HG03175 (cell line): ENCODE results near the gene OXCT2.
"Not testable (repeated sequence)": the region's sequence is repeated elsewhere in the genome, so short reads cannot be mapped to it uniquely, and the experiment has no call there.

ENCODE experiments used
- ATAC-seq: cut with Tn5 transposase; IDR thresholded peaks from one replicate; pipeline ENCODE4 v1.9.1; 2021; ENCODE audit warnings: mild to moderate bottlenecking, moderate library complexity; ENCODE audit not compliant: unreplicated experiment

OXCT2 gene

GRCh38 chr1:39763619-39764374, 7.4 kb downstream of the OXCT2 start:
- not testable (repeated sequence) for ATAC-seq

GRCh38 chr1:39762550-39763540, 8.3 kb downstream of the OXCT2 start:
- ATAC-seq: no peak

- ATAC-seq: no peak
Measured at GRCh38 chr1:39761557-39762260, 9.4 kb downstream of the OXCT2 start.

DNA sequence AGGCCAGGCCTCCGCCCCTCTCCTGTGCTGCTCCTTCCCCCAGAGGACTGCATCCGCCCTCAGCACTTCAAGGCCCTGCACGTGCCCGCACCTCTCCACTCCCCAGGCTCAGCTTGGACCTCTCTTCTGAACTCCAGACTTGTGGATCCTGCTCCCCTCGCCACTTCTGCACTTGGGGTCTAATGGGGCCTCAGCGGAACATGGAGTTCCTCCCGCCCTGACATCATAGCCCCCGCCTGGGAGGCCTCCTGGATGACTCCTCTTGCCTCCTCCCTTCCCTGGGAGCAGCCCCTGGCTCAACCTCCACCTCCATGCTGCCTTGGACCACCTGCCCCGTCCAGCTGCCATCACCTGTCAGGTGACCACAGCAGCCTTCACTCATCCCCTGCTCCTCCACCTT, 10.1 kb downstream of the OXCT2 start:
- ATAC-seq: no peak

GRCh38 chr1:39760074-39761008, 10.8 kb downstream of the OXCT2 start:
- no peak for ATAC-seq

GRCh38 chr1:39759436-39759726, 11.8 kb downstream of the OXCT2 start:
- no peak for ATAC-seq

DNA sequence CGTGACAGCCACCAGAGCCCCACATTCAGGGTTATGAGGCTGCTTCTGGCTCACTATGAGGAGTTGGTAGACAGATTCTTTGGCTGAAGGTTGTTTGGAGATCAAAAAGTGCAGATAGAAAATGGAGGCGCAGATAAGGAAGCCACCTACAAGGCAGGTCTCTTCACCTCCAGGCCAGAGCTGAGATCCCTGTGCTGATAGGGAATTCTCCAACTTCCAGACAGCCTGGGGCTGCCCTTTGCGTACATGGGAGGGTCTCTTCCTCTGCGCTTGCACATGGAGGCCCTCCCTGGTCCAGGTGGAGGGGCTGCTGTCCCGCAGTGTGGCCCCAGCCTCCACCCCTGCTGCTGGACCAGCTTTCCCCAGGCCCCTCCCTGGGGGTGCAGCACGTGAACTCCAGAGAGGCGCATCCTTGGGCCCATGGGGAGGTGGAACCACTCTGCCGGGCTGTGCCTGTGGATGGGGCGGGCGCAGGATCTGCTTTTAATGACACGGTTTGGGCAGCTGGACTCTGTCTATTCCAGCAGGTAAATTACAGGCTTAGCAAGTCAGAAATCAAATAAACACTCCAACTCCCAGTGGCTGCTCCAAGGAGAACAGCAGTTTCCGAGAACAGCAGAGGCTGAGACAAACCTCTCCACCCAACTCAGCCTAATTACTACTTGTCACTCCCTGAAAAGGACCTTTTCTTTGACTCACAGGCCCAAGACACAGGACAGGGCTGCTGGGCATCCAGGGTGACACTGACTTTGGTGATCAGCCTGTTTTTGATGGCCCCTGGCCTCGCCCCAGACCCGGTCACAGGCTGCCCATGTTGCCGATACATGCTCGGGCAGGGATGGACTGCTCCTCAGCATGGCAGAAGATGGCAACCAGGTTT, 12.4 kb downstream of the OXCT2 start:
- ATAC-seq: no peak

GRCh38 chr1:39757501-39757900, 13.6 kb downstream of the OXCT2 start:
- no peak for ATAC-seq

DNA sequence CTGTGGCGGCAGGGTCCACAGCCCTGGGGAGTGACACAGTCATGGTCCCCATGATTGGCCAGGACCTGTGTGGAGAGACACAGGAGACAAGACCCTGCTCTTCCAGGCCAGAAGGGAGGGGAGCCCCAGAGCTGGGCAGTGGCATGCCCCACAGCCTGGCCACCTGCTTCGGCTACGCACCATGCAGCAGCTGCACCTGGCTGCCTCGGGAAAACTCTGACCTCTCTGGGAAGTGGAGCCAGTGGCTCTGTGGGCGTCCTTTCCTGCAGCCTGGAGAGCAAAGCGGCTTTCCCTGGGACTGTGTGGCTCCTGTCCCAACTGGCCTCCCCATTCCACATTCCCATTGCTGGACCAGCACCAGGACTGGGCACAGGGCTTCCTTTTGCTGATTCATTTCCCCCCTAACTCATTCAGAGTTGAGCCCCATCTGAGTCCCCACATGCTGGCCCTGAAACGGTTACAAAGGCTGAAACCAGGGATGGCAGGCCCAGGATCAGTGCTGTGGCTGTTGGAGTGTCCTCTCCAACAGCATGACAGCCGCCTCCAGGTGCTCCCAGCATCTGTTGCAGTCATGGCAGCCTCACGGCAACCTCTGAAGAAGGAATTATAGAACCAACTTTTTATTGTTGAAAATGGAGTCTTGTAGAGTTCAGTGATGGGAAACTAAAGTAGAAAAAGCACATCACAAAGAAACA, 15.0 kb downstream of the OXCT2 start:
- no peak for ATAC-seq

- no peak for ATAC-seq
Measured at GRCh38 chr1:39754906-39755504, 16.1 kb downstream of the OXCT2 start.

- no peak for ATAC-seq
Measured at GRCh38 chr1:39754026-39754570, 17.1 kb downstream of the OXCT2 start.

- no peak for ATAC-seq
Measured at GRCh38 chr1:39753132-39754025, 17.8 kb downstream of the OXCT2 start.

DNA sequence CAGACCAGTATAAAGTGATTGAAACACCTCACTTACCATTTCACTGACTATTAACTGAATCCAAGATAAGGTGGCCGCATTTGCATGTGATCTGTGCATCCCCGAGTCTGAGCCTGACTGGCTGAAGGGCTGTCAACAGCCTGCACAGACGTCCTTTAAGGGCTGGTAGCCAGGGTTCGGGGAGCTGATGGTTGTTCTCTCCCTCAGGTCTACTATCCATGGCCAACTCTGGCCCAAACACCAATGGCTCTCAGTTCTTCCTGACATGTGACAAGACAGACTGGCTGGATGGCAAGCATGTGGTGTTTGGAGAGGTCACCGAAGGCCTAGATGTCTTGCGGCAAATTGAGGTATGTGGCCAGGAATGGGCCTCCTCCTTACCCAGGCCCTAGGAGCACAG, 18.4 kb downstream of the OXCT2 start:
- no peak for ATAC-seq

- ATAC-seq: no peak
Measured at GRCh38 chr1:39751595-39751994, 19.6 kb downstream of the OXCT2 start.

DNA sequence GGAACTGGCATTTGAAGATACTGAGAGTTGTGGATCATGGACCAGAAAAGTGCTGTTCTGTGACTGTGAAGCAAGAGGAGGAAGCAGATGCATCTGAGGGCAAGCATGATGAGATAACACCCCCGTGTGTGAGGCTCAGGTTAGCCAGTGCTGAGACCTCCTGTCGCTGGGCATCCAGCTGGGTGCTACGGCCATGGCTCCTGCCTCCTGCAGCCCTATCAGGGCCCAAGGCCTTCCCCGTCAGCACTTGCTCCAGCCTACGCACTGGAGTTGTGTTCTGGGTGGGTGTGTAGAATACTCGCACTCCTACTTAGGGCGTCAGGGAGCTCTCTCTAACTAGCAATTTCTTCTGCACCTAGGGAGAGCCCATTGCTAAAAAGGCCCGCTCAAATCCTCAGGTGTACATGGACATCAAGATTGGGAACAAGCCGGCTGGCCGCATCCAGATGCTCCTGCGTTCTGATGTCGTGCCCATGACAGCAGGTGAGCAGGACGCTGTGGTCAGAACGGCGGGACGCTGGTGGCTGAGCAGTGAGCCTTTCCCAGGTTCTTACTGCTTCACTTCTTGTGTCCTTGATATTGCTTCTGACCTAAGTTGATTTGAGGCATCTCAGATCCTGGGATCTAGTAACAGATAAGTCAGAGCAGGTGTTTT, 26.0 kb downstream of the OXCT2 start:
- no peak for ATAC-seq

DNA sequence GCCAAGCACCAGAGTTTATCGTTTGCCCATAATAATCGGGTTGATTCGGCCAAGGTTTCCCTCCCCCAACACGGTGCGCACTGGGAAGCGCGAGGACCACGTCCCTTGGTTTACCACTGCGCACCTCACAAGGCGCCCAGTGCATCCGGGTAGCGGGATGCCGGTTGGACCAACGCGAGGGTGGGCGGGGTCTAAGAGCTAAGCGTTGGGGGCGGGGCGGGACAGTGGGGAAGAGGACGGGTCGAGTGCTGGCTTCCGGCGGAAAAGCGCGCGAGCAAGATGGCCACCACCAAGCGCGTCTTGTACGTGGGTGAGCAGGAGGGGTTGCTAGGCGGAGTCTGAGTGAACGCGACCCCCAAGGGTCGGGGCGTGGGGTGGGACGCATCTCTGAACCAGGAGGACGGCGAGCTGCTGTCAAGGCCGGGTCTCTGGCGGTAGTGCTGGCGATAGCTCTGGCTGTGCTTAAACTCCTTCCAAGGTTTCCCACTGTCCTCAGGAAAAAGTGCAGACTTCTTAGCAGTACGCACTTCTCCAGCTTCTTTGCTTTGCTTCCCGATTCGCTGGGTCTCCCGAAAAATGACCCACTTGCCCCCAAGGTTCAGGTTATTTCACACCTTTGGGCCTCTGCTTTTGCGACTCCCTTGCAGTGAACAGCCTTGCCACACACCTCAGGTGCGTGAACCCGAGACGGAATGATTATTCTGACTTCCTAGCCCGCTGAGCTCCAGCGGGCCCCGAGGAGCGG, 32.4 kb downstream of the OXCT2 start, which contains the start of gene PPIE:
Gene PPIE, plus strand, starts transcription at position 261 of the 745 bp plus-strand sequence. Its CDS starts 19 bp downstream, at position 280.
- peak; percentile 93 for ATAC-seq
